GM21737 (cell line): ENCODE data around the gene PARVB.
"Not testable (repeated sequence)": the region's sequence is repeated elsewhere in the genome, so short reads cannot be mapped to it uniquely, and the experiment has no call there.

Source experiments
- ATAC-seq: cut with Tn5 transposase; IDR thresholded peaks from one replicate; pipeline ENCODE4 v1.9.1; 2021; ENCODE audit warnings: mild to moderate bottlenecking, moderate library complexity; ENCODE audit not compliant: unreplicated experiment

The PARVB gene

DNA sequence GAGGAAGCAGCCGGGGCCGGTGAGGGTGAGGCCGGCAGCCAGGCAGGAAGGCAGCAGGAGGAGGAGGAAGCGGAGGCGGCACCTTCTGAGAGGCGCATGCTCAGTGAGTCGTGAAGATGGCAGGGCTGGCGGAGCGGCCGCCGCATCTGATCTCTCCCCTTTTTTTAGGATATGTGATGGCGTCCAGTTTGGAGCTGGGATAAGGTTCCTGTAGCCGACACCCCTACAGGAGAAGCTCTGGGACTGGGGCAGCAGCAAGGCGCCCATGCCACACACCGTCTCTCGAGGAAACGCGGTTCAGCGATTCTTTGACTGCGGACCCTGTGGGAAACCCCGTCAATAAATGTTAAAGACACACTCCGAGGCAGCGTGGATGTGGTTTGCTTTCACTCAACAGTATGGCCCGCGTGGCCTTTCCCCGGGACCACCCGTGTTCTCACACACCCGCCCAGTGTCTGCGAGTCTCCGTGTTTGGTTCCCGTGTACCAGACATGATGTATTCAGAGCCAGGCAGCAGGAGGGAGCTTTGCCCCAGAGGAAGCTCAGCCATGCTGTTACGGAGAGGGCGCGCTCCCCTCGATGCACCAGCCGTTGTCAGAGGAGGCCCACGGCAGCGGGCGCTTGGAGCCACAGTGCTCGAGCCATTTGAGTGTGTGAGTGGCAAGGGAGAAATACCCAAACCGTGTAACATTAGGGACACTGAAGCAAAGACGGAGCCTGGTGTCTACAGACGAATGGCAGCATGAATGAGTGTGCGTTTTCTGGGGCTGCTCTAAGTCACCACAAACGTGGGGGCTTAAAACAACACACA, 27.7 kb upstream of the PARVB start:
- no peak for ATAC-seq

DNA sequence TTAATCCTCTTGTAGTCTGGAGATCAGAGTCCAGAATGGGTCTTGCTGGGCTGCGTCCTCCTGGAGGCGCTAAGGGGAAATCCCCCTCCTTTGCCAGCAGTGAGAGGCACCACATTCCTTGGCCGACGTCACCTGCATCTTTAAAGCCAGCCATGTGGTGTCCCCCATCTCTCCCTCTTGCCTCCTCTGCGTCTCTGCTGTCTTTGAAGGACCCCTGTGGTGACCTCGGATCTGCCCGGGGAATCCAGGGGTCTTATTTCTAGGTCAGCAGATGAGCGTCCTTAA, 27.2 kb upstream of the PARVB start:
- ATAC-seq: no peak

- ATAC-seq: no peak
Measured at GRCh38 chr22:43998679-43999264, 25.3 kb upstream of the PARVB start.

DNA sequence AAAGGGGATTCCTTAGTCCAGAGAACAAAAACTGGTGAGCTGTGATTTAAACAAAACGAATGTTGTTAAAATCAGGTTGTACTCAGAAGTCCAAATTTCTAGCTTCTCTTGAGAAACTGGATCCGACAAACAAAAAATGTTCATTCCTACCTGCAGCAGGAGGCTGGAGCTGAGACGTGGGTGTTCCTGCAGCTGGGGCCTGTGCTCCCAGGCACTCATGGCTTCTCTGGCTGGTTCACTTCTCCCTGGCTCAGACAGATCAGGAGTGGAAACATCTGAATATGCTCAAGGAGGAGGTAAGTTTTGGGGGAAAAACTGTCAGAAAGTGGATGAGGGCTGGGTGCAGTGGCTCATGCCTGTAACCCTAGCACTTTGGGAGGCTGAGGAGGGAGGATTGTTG, 24.7 kb upstream of the PARVB start:
- no peak for ATAC-seq

GRCh38 chr22:44000123-44000522, 24.0 kb upstream of the PARVB start:
- ATAC-seq: no peak

DNA sequence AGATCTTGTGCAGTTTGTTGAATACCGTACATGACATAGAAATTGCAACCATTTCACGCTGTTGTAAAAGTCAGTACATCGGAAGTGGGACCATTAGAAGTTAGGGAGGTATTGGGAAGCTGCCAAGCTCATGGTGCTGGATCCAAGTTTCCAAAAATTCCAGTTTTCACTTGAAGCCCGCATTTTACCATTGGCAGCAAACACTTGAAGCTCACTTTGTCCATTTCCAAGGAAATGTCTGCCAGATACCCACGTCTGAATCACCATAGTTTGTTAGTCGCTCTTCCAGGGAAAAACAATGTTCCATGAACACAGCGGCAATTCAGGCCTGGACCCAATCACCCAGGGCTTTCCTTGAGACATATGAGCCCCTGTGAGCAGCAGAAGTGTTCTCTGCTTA, 22.6 kb upstream of the PARVB start:
- no peak for ATAC-seq

GRCh38 chr22:44002324-44002723, 21.8 kb upstream of the PARVB start:
- no peak for ATAC-seq

GRCh38 chr22:44002997-44003396, 21.1 kb upstream of the PARVB start:
- ATAC-seq: no peak

- no peak for ATAC-seq
Measured at GRCh38 chr22:44003405-44004103, 20.5 kb upstream of the PARVB start.

- ATAC-seq: no peak
Measured at GRCh38 chr22:44004104-44004460, 20.0 kb upstream of the PARVB start.

DNA sequence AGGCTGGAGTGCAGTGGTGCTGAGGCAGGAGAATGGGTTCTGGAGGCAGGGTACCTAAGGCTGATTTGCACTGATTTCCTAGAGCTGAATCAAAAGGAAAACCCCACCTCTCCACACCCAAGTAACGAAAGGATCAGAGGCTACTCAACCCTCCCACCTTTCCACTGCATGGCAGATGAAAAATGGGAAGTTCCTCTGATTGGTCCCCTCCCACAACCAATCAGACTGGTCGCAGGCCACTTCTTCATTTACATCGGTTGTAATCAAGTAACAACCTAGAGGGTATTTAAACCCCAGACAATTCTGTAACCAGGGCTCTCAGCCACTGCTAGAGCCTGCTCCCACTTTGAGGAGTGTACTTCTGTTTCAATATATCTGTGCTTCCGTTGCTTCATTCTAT, 18.6 kb upstream of the PARVB start:
- ATAC-seq: no peak

DNA sequence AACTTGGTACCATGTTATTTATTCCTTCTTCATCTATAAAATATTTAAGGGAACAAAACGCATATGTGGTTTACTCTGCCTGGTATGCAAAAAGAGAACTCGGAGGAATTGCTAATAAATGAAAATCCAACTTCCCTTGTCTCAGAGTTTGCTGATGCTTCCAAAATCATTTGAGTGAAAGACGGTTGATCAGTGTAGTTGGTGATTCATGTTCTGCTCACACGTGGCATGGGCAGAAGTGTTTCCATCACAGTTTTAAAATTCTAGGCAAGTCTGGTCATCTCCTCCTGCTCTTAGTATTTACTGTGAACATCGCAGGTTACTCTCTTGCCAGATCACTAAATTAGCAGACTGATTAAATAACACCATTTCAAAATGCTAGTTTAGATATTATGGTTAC, 11.9 kb upstream of the PARVB start:
- ATAC-seq: no peak

DNA sequence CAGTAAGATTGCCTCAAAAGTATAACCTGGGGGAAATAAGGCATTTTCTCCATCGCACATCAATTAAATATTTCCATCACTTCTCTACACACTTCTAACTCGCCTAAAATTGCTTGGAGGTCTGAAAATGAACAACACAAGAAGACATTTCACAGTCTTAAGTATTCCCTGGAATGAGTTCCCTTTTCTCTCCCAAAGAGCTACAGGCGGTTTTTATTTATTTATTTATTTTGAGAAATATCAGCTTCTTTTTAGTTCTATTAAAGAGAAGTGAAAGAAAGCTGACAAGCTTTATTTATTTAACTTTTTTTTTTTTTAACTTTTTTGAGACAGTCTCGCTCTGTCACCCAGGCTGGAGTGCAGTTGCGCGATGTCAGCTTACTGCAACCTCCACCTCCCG, 11.5 kb upstream of the PARVB start:
- no peak for ATAC-seq

- no peak for ATAC-seq
Measured at GRCh38 chr22:44014241-44014640, 9.9 kb upstream of the PARVB start.

GRCh38 chr22:44016586-44016985, 7.5 kb upstream of the PARVB start:
- not testable (repeated sequence) for ATAC-seq

DNA sequence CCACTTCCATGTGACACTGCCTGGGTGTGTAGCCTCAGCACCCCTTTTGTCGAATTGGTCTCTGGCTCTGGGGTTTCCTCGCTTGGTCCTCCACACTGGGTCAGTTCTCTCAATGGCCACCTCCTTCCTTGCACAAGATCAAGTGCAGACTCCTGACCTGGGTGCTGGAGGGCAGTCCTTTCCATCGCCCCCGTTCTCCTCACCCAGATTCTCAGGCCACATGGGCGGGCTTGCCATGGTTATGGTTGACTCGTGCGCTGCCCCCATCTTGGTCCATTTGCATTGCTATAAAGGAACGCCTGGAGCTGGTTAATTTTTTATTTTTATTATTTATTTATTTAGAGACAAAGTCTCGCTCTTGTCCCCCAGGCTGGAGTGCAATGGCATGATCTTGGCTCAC, 5.5 kb upstream of the PARVB start:
- no peak for ATAC-seq

DNA sequence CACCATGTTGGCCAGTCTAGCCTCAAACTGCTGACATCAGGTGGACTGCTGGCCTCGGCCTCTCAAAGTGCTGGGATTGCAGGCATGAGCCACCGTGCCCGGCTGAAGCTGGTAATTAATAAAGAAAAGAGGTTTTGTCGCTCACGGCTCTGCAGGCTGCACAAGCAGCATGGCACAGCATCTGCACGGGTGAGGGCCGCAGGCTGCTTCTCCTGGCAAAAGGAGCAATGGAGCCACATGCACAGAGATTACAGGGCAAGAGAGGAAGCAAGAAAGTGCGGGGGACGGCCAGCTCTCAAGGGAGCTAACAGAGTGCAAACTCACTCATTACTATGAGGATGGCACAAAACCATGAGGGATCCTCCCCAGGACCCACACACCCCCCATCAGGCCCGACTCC, 4.7 kb upstream of the PARVB start:
- no peak for ATAC-seq

- ATAC-seq: no peak
Measured at GRCh38 chr22:44019846-44020245, 4.3 kb upstream of the PARVB start.

GRCh38 chr22:44020981-44021380, 3.1 kb upstream of the PARVB start:
- ATAC-seq: no peak

GRCh38 chr22:44023404-44024287, 456 bp upstream of the PARVB start:
- no peak for ATAC-seq
